ENCODE results near the gene SMPD4. TPM values are rescaled to one million over a fixed set of nuclear protein-coding genes. Genes with fewer than 3 reads are reported as not detected.
"Not testable (repeated sequence)": the region's sequence is repeated elsewhere in the genome, so short reads cannot be mapped to it uniquely, and the experiment has no call there.

SMPD4 gene, protein sequence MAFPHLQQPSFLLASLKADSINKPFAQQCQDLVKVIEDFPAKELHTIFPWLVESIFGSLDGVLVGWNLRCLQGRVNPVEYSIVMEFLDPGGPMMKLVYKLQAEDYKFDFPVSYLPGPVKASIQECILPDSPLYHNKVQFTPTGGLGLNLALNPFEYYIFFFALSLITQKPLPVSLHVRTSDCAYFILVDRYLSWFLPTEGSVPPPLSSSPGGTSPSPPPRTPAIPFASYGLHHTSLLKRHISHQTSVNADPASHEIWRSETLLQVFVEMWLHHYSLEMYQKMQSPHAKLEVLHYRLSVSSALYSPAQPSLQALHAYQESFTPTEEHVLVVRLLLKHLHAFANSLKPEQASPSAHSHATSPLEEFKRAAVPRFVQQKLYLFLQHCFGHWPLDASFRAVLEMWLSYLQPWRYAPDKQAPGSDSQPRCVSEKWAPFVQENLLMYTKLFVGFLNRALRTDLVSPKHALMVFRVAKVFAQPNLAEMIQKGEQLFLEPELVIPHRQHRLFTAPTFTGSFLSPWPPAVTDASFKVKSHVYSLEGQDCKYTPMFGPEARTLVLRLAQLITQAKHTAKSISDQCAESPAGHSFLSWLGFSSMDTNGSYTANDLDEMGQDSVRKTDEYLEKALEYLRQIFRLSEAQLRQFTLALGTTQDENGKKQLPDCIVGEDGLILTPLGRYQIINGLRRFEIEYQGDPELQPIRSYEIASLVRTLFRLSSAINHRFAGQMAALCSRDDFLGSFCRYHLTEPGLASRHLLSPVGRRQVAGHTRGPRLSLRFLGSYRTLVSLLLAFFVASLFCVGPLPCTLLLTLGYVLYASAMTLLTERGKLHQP
- 91.7 and 103 TPM in 2 replicates for total RNA-seq
- long read RNA-seq, transcript SMPD4-201 (19 exons, 3,661 nt), result major isoform, 11 of 42 reads
- long read RNA-seq, partial matches to known transcripts, result 19 of 42 reads
- long read RNA-seq, other reads (novel, unspliced or antisense), result 11 of 42 reads

GRCh38 chr2:130181325-130181879 is at the start of gene SMPD4:
TSS of gene SMPD4 (minus strand) at chr2:130181602. CDS start at chr2:130176592, 5,010 bp downstream.
- DNase-seq (ENCODE audit: low read depth, low spot score), result peak; percentile 97
- Mint-ChIP-seq H3K4me1 (peaks cover 19% of the 10 kb centered on the region), H3K27ac (ENCODE audit: unreplicated experiment) (peak within 1 kb of the TSS; percentile 95), H3K9me3 (no peaks in the 10 kb centered on the region), H3K27me3 (ENCODE audit: low read depth) (no peaks in the 10 kb centered on the region), H3K4me3 (peak within 1 kb of the TSS; percentile 94), H3K36me3 (ENCODE audit: low read depth) (no peaks in the 10 kb centered on the region)
- no peak for TF ChIP-seq CTCF (conservative IDR thresholded peaks at IDR 0.05)

GRCh38 chr2:130230907-130231306 is 49.5 kb upstream of the SMPD4 start:
- not testable (repeated sequence) for H3K36me3 Mint-ChIP-seq (ENCODE audit: low read depth); H3K4me3 Mint-ChIP-seq; H3K27ac Mint-ChIP-seq (ENCODE audit: unreplicated experiment); H3K27me3 Mint-ChIP-seq (ENCODE audit: low read depth); H3K4me1 Mint-ChIP-seq; H3K9me3 Mint-ChIP-seq; DNase-seq (ENCODE audit: low read depth, low spot score)

GRCh38 chr2:130230376-130230775 is 49.0 kb upstream of the SMPD4 start:
- not testable (repeated sequence) for H3K36me3 Mint-ChIP-seq (ENCODE audit: low read depth); H3K4me1 Mint-ChIP-seq; H3K27ac Mint-ChIP-seq (ENCODE audit: unreplicated experiment)

DNA sequence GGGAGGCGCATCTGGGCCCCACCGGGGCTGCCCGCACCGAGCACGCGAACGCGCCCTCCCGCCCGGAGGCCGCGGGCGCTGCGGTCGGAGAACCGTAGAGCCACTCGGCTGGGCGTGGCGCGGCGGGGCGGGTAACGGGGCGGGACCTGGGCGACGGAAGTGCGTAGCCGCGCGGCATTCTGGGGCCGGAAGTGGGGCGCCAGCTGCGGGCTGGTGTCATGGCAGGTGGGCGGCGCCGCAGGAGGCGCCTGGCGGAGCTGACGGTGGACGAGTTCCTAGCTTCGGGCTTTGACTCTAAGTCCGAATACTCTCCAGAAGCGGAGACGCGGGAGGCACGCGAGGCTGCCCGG is 47.7 kb upstream of the SMPD4 start:
- not testable (repeated sequence) for H3K36me3 Mint-ChIP-seq (ENCODE audit: low read depth); DNase-seq (ENCODE audit: low read depth, low spot score); H3K9me3 Mint-ChIP-seq; H3K4me3 Mint-ChIP-seq; H3K27ac Mint-ChIP-seq (ENCODE audit: unreplicated experiment); H3K4me1 Mint-ChIP-seq
- peaks cover 10% of the 10 kb centered on the region for H3K27me3 Mint-ChIP-seq (ENCODE audit: low read depth)

More at GRCh38 chr2:130230376-130230775, 49.0 kb upstream of the SMPD4 start:
- H3K9me3 Mint-ChIP-seq; H3K4me3 Mint-ChIP-seq; DNase-seq (ENCODE audit: low read depth, low spot score); H3K27me3 Mint-ChIP-seq (ENCODE audit: low read depth): not testable (repeated sequence)

GRCh38 chr2:130228467-130229160 is 47.2 kb upstream of the SMPD4 start:
- not testable (repeated sequence) for H3K4me3 Mint-ChIP-seq; H3K4me1 Mint-ChIP-seq; H3K9me3 Mint-ChIP-seq; DNase-seq (ENCODE audit: low read depth, low spot score); H3K36me3 Mint-ChIP-seq (ENCODE audit: low read depth); H3K27ac Mint-ChIP-seq (ENCODE audit: unreplicated experiment)
- H3K27me3 Mint-ChIP-seq (ENCODE audit: low read depth), result peaks cover 14% of the 10 kb centered on the region

DNA sequence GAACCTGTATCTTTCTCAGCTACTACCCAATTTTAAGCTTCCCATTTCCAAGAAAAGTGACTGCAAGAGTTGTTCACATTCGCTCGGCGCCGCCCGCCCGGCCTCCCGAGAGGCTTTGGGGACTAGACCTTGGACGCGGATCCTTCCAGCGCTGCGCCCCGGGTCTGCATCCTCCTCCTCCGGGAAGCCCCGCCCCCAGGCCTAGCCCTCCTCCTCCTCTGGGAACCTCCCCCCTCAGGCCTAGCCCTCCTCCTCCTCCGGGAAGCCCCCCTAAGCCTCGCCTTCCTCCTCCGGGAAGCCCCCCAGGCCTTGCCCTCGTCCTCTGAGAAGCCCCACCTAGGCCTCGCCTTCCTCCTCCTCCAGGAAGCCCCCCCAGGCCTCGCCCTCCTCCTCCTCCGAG is 46.6 kb upstream of the SMPD4 start:
- not testable (repeated sequence) for H3K36me3 Mint-ChIP-seq (ENCODE audit: low read depth); H3K4me3 Mint-ChIP-seq; H3K27ac Mint-ChIP-seq (ENCODE audit: unreplicated experiment); H3K4me1 Mint-ChIP-seq; H3K9me3 Mint-ChIP-seq; DNase-seq (ENCODE audit: low read depth, low spot score)
- H3K27me3 Mint-ChIP-seq (ENCODE audit: low read depth), result peaks cover 14% of the 10 kb centered on the region

DNA sequence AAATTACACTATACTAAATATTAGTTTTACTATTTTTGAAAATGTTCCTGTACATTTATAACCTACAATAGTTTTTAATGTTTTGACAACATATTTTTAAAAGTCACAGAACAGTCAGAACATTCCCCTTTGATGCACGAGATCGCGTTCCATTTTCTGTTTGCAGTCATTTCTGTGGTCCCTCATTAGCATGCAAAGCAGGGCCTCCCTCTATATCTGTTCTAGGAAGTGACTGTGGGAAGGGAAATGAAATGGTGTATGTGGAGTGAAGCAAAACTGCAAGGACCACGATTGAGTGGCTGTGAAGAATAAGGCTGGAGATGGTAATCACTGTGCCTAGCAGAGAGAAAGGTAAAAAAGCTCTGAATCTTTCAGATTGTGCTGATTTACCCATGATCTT is 41.1 kb upstream of the SMPD4 start:
- H3K4me3 Mint-ChIP-seq; H3K9me3 Mint-ChIP-seq; H3K4me1 Mint-ChIP-seq; DNase-seq (ENCODE audit: low read depth, low spot score); H3K27ac Mint-ChIP-seq (ENCODE audit: unreplicated experiment); H3K36me3 Mint-ChIP-seq (ENCODE audit: low read depth): not testable (repeated sequence)
- peaks cover 30% of the 10 kb centered on the region for H3K27me3 Mint-ChIP-seq (ENCODE audit: low read depth)

DNA sequence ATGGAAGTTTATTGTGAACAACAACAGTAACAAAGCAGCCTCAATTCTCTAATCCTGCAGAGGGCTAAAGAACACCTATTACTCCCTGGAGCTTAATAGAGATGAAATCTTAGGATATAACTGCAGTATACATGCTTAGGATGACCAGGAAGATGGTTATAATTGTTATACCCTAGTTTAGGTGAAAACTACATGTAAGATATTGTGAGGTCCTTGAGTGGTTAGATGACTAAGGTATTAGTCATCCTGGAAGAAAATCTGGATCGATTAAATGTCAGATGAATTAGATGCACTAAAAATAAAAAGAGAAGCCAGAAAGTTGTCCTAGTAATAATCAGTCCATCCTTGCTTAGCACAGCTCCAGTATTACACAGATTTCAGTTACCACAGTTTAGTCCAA is 39.1 kb upstream of the SMPD4 start:
- not testable (repeated sequence) for H3K27ac Mint-ChIP-seq (ENCODE audit: unreplicated experiment); H3K36me3 Mint-ChIP-seq (ENCODE audit: low read depth); H3K9me3 Mint-ChIP-seq; H3K4me3 Mint-ChIP-seq; DNase-seq (ENCODE audit: low read depth, low spot score); H3K4me1 Mint-ChIP-seq
- peaks cover 39% of the 10 kb centered on the region for H3K27me3 Mint-ChIP-seq (ENCODE audit: low read depth)

GRCh38 chr2:130219147-130219546 is 37.7 kb upstream of the SMPD4 start:
- H3K27ac Mint-ChIP-seq (ENCODE audit: unreplicated experiment); H3K9me3 Mint-ChIP-seq; H3K36me3 Mint-ChIP-seq (ENCODE audit: low read depth); H3K4me1 Mint-ChIP-seq; DNase-seq (ENCODE audit: low read depth, low spot score); H3K4me3 Mint-ChIP-seq: not testable (repeated sequence)
- peaks cover 47% of the 10 kb centered on the region for H3K27me3 Mint-ChIP-seq (ENCODE audit: low read depth)

DNA sequence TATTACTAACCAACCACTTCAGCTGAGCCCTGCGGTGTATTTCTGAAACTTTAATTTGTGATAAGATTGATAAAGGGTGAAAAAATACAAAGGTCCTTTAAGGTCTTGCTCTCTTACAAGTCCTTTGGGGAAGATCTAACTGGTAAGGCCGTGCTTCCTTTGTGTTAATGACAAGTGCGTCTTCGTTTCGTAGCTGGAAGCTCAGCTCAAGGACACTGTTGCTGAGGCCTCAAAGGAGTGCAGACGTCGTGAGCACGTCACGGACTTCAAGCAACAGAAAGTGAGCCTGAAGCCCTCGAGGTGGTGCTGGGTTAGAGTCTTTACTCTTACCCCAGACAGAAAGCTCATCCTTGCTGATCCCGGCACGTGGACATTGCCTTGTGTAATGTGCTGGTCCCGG is 25.6 kb upstream of the SMPD4 start:
- H3K36me3 Mint-ChIP-seq (ENCODE audit: low read depth); H3K4me3 Mint-ChIP-seq; H3K9me3 Mint-ChIP-seq; H3K27ac Mint-ChIP-seq (ENCODE audit: unreplicated experiment); DNase-seq (ENCODE audit: low read depth, low spot score); H3K4me1 Mint-ChIP-seq: not testable (repeated sequence)
- H3K27me3 Mint-ChIP-seq (ENCODE audit: low read depth), result peaks cover 24% of the 10 kb centered on the region

DNA sequence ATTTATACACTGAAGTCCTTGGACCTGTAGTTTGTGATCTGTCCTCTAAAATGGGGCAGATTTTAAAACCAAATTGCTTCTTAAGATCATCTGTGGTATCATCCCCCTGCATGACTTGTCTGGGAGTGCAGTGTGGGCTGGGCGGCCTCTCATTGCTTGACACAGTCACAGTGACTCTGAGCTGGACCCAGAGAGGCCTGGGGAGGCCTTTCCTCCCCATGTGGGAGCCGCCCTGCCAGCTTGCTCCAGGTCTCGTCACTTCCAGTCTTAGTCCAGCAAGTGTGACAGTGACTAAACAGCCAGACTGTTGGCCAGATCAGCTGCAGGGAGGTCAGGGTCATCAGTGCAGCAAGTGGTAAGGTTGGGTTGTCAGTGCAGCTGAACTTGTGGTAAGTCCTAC is 21.7 kb upstream of the SMPD4 start:
- H3K4me3 Mint-ChIP-seq; H3K36me3 Mint-ChIP-seq (ENCODE audit: low read depth); H3K4me1 Mint-ChIP-seq; H3K27me3 Mint-ChIP-seq (ENCODE audit: low read depth); H3K27ac Mint-ChIP-seq (ENCODE audit: unreplicated experiment); H3K9me3 Mint-ChIP-seq; DNase-seq (ENCODE audit: low read depth, low spot score): not testable (repeated sequence)

DNA sequence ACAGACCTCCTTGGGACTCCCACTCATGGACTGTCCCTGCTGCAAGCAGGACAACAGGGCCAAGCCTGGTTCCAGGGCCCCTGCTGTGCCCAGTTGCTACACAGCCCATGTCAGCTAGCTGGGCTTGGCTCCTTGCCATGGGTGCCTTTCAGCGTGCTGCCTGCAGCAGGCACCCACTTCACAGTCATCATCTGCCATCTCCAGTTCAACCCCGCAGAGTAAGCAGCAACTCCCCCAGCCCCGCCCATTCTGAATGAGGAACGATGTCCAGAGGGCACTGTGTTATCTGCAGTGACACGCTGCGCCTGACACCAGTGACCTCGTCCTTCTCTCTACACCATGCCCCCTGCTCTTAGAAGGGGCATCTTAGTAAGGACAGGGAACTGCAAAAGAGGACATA is 21.1 kb upstream of the SMPD4 start:
- H3K27ac Mint-ChIP-seq (ENCODE audit: unreplicated experiment); H3K4me3 Mint-ChIP-seq; H3K4me1 Mint-ChIP-seq; H3K9me3 Mint-ChIP-seq; H3K36me3 Mint-ChIP-seq (ENCODE audit: low read depth); DNase-seq (ENCODE audit: low read depth, low spot score); H3K27me3 Mint-ChIP-seq (ENCODE audit: low read depth): not testable (repeated sequence)
